AG04450 (cell line): Measurements from ENCODE around the gene SLCO2B1. TPM values are rescaled to one million over a fixed set of nuclear protein-coding genes. Genes with fewer than 3 reads are reported as not detected.

Experiments used
- CTCF ChIA-PET: fragments of 300-600, 350-600 bp; formaldehyde crosslinking; extraction: SDS; loops from one replicate; lab custom pipeline; 2022; ENCODE audit warnings: antibody characterized with exemption, inconsistent platforms; lab: Charles Lee
- POLR2A ChIA-PET: fragments of 350-600 bp; formaldehyde crosslinking; extraction: SDS; loops from one replicate; lab custom pipeline; 2021; ENCODE audit warnings: antibody characterized with exemption, inconsistent platforms; lab: Yijun Ruan, JAX
- DNase-seq: peaks from one replicate; pipeline ENCODE4 v3.0.0-alpha.2; 2011; ENCODE audit warnings: low read depth, low spot score
- H3K27ac ChIP-seq: one replicate; pipeline ENCODE4 v1.5.1; 2012; ENCODE audit warnings: low read depth, low read length, control low read depth
- H3K27me3 ChIP-seq: one replicate; pipeline ENCODE4 v1.6.0; 2012; ENCODE audit warnings: low read length; ENCODE audit not compliant: control insufficient read depth, insufficient read depth
- H3K4me3 ChIP-seq: 2 replicates; pipeline ENCODE4 v1.5.1; 2011; ENCODE audit warnings: mild to moderate bottlenecking, low read depth, low read length, control low read depth
- H3K9me3 ChIP-seq: 2 replicates; pipeline ENCODE4 v1.5.1; 2012; ENCODE audit warnings: low read length; ENCODE audit not compliant: control insufficient read depth, insufficient read depth
- CTCF ChIP-seq: IDR thresholded peaks from 2 replicates; pipeline ENCODE4 v1.5.1; 2011; ENCODE audit warnings: low read depth, low read length, control low read depth, inconsistent platforms
- polyA plus RNA-seq: library from polyadenylated mRNA; depleted of rRNA; stranded (reverse); fragments of >200 nt; gene quantifications from 2 replicates; pipeline ENCODE4 v1.2.3, GENCODE V29; 2011

The SLCO2B1 gene
- polyA plus RNA-seq, 1 experiment: not detected

- DNase-seq: no peak
- TF ChIP-seq CTCF: no peak
- ChIA-PET CTCF (interaction anchor here (0.8 to 2.2 kb wide), 2 partner anchors 34 kb away, joined by 3 to 7 read pairs; no protein-coding TSS in a partner anchor), POLR2A (no interaction called here)
- Histone ChIP-seq H3K4me3 (no peak overlapping the region), H3K27ac (no peak overlapping the region), H3K27me3 (peaks cover 34% of the 10 kb centered on the region), H3K9me3 (no peaks in the 10 kb centered on the region)
Measured at GRCh38 chr11:75170516-75171201, 19.8 kb downstream of the SLCO2B1 start.

GRCh38 chr11:75173336-75173735, 22.4 kb downstream of the SLCO2B1 start:
- Histone ChIP-seq H3K27ac (no peak overlapping the region), H3K4me3 (no peak overlapping the region), H3K27me3 (peaks cover 33% of the 10 kb centered on the region), H3K9me3 (no peaks in the 10 kb centered on the region)
- DNase-seq: no peak
- TF ChIP-seq CTCF: no peak
- ChIA-PET CTCF (no interaction called here), POLR2A (no interaction called here)

GRCh38 chr11:75174781-75175370, 24.0 kb downstream of the SLCO2B1 start:
- no peak overlapping the region for H3K4me3 ChIP-seq
- H3K9me3 ChIP-seq: no peaks in the 10 kb centered on the region
- no peak overlapping the region for H3K27ac ChIP-seq
- peaks cover 25% of the 10 kb centered on the region for H3K27me3 ChIP-seq
- TF ChIP-seq CTCF: no peak
- ChIA-PET CTCF (interaction anchor here (1.5 kb wide), 1 partner anchor 30 kb away, joined by 4 read pairs; no protein-coding TSS in a partner anchor), POLR2A (no interaction called here)
- DNase-seq: no peak

GRCh38 chr11:75182664-75183063, 31.8 kb downstream of the SLCO2B1 start:
- DNase-seq: no peak

More at GRCh38 chr11:75182664-75183063, 31.8 kb downstream of the SLCO2B1 start:
- CTCF ChIA-PET: interaction anchor here (2.5 kb wide), 1 partner anchor 23 kb away, joined by 6 read pairs; no protein-coding TSS in a partner anchor
- no peak for TF ChIP-seq CTCF
- H3K27ac ChIP-seq: no peak overlapping the region
- no peaks in the 10 kb centered on the region for H3K9me3 ChIP-seq
- no peak overlapping the region for H3K4me3 ChIP-seq
- peaks cover 21% of the 10 kb centered on the region for H3K27me3 ChIP-seq
- POLR2A ChIA-PET: no interaction called here
